ENCODE results near the gene GPRIN1.

GPRIN1 gene

GRCh38 chr5:176608937-176609723 lies 826 bp downstream of the GPRIN1 start:
- no peaks in the 10 kb centered on the region for H3K36me3 ChIP-seq (ENCODE audit: control insufficient read depth in 4 of 4, insufficient read depth in 4 of 4, low read length in 3 of 4)
- WGBS (ENCODE audit: insufficient coverage) = 33% methylated on average over 31 of the region's 46 CpGs
- peak overlapping the region in 4 of 7 experiments; percentile 32 to 59 (median 36) for H3K4me3 ChIP-seq (ENCODE audit: control insufficient read depth in 1 of 7, extremely low read depth in 1 of 7, insufficient read depth in 4 of 7, low read depth in 2 of 7, low read length in 6 of 7)
- CTCF ChIA-PET = interaction anchor here (1.0 to 1.5 kb wide), 4 partner anchors 9 to 14 kb away, joined by 3 to 8 read pairs (median 4); no protein-coding TSS in a partner anchor
- peaks cover 0 to 10% (median 5%) of the 10 kb centered on the region in 4 experiments for H3K4me1 ChIP-seq (ENCODE audit: control extremely low read depth in 1 of 4, control insufficient read depth in 4 of 4, insufficient read depth in 4 of 4, low read length in 3 of 4)
- H3K9me3 ChIP-seq (ENCODE audit: control extremely low read depth in 1 of 5, control insufficient read depth in 4 of 5, insufficient read depth in 2 of 5, low read depth in 1 of 5, low read length in 4 of 5) = no peaks in the 10 kb centered on the region
- POLR2A ChIA-PET = interaction anchor here (0.6 kb wide), 1 partner anchor 1129 kb away, joined by 3 read pairs; no protein-coding TSS in a partner anchor
- DNase-seq = no peak
- H3K27me3 ChIP-seq (replicated peaks in 2 of 5; ENCODE audit: control insufficient read depth in 4 of 5, insufficient read depth in 5 of 5, low read length in 4 of 5) = peaks cover 0 to 55% (median 20%) of the 10 kb centered on the region in 5 experiments
- no peak overlapping the region for H3K27ac ChIP-seq (ENCODE audit: insufficient read depth in 1 of 2, low read depth in 1 of 2, low read length in 2 of 2, poor library complexity in 1 of 2, severe bottlenecking in 2 of 2)

- ChIA-PET POLR2A (interaction anchor here (0.6 kb wide), 1 partner anchor 1128 kb away, joined by 3 read pairs; no protein-coding TSS in a partner anchor), CTCF (interaction anchor here (1.0 to 2.0 kb wide), 4 partner anchors 9 to 15 kb away, joined by 3 to 8 read pairs (median 6); no protein-coding TSS in a partner anchor)
Observed at GRCh38 chr5:176608142-176608705, 1.7 kb downstream of the GPRIN1 start.

GRCh38 chr5:176606875-176607274 lies 3.1 kb downstream of the GPRIN1 start:
- ChIA-PET CTCF (interaction anchor here (1.5 to 2.0 kb wide), 3 partner anchors 10 to 877 kb away, joined by 5 to 8 read pairs (median 6); no protein-coding TSS in a partner anchor), POLR2A (interaction anchor here (1.0 kb wide), 1 partner anchor 22 kb away, joined by 3 read pairs; no protein-coding TSS in a partner anchor)
- Histone ChIP-seq H3K4me3 (ENCODE audit: control insufficient read depth in 1 of 7, extremely low read depth in 1 of 7, insufficient read depth in 4 of 7, low read depth in 2 of 7, low read length in 6 of 7) (no peak overlapping the region), H3K27me3 (replicated peaks in 2 of 5; ENCODE audit: control insufficient read depth in 4 of 5, insufficient read depth in 5 of 5, low read length in 4 of 5) (peaks cover 0 to 44% (median 22%) of the 10 kb centered on the region in 5 experiments), H3K9me3 (ENCODE audit: control extremely low read depth in 1 of 5, control insufficient read depth in 4 of 5, insufficient read depth in 2 of 5, low read depth in 1 of 5, low read length in 4 of 5) (no peaks in the 10 kb centered on the region), H3K4me1 (ENCODE audit: control extremely low read depth in 1 of 4, control insufficient read depth in 4 of 4, insufficient read depth in 4 of 4, low read length in 3 of 4) (peaks cover 0 to 10% (median 5%) of the 10 kb centered on the region in 4 experiments), H3K36me3 (ENCODE audit: control insufficient read depth in 4 of 4, insufficient read depth in 4 of 4, low read length in 3 of 4) (no peaks in the 10 kb centered on the region), H3K27ac (ENCODE audit: insufficient read depth in 1 of 2, low read depth in 1 of 2, low read length in 2 of 2, poor library complexity in 1 of 2, severe bottlenecking in 2 of 2) (no peak overlapping the region)
- 100% methylated on average over 2 of the region's 3 CpGs for WGBS (ENCODE audit: insufficient coverage)
- DNase-seq = no peak

More at GRCh38 chr5:176608142-176608705, 1.7 kb downstream of the GPRIN1 start:
- Histone ChIP-seq H3K27me3 (replicated peaks in 2 of 5; ENCODE audit: control insufficient read depth in 4 of 5, insufficient read depth in 5 of 5, low read length in 4 of 5) (peaks cover 0 to 51% (median 19%) of the 10 kb centered on the region in 5 experiments), H3K9me3 (ENCODE audit: control extremely low read depth in 1 of 5, control insufficient read depth in 4 of 5, insufficient read depth in 2 of 5, low read depth in 1 of 5, low read length in 4 of 5) (no peaks in the 10 kb centered on the region), H3K36me3 (ENCODE audit: control insufficient read depth in 4 of 4, insufficient read depth in 4 of 4, low read length in 3 of 4) (no peaks in the 10 kb centered on the region), H3K27ac (ENCODE audit: insufficient read depth in 1 of 2, low read depth in 1 of 2, low read length in 2 of 2, poor library complexity in 1 of 2, severe bottlenecking in 2 of 2) (no peak overlapping the region), H3K4me3 (ENCODE audit: control insufficient read depth in 1 of 7, extremely low read depth in 1 of 7, insufficient read depth in 4 of 7, low read depth in 2 of 7, low read length in 6 of 7) (no peak overlapping the region), H3K4me1 (ENCODE audit: control extremely low read depth in 1 of 4, control insufficient read depth in 4 of 4, insufficient read depth in 4 of 4, low read length in 3 of 4) (peaks cover 0 to 10% (median 5%) of the 10 kb centered on the region in 4 experiments)
- DNase-seq = no peak
- 100% methylated on average over 3 of the region's 4 CpGs for WGBS (ENCODE audit: insufficient coverage)

GRCh38 chr5:176606032-176606431 lies 3.9 kb downstream of the GPRIN1 start:
- no peak overlapping the region for H3K4me3 ChIP-seq (ENCODE audit: control insufficient read depth in 1 of 7, extremely low read depth in 1 of 7, insufficient read depth in 4 of 7, low read depth in 2 of 7, low read length in 6 of 7)
- H3K9me3 ChIP-seq (ENCODE audit: control extremely low read depth in 1 of 5, control insufficient read depth in 4 of 5, insufficient read depth in 2 of 5, low read depth in 1 of 5, low read length in 4 of 5) = no peaks in the 10 kb centered on the region
- no CpG with 5 or more reads among the region's 3 CpGs for WGBS (ENCODE audit: insufficient coverage)
- H3K4me1 ChIP-seq (ENCODE audit: control extremely low read depth in 1 of 4, control insufficient read depth in 4 of 4, insufficient read depth in 4 of 4, low read length in 3 of 4) = peaks cover 0 to 10% (median 5%) of the 10 kb centered on the region in 4 experiments
- H3K27ac ChIP-seq (ENCODE audit: insufficient read depth in 1 of 2, low read depth in 1 of 2, low read length in 2 of 2, poor library complexity in 1 of 2, severe bottlenecking in 2 of 2) = no peak overlapping the region
- H3K27me3 ChIP-seq (replicated peaks in 2 of 5; ENCODE audit: control insufficient read depth in 4 of 5, insufficient read depth in 5 of 5, low read length in 4 of 5) = peaks cover 0 to 42% (median 21%) of the 10 kb centered on the region in 5 experiments
- ChIA-PET CTCF (interaction anchor here (1.5 to 2.0 kb wide), 3 partner anchors 11 to 876 kb away, joined by 5 to 8 read pairs (median 6); no protein-coding TSS in a partner anchor), POLR2A (no interaction called here)
- H3K36me3 ChIP-seq (ENCODE audit: control insufficient read depth in 4 of 4, insufficient read depth in 4 of 4, low read length in 3 of 4) = no peaks in the 10 kb centered on the region
- DNase-seq = no peak

- no peaks in the 10 kb centered on the region for H3K36me3 ChIP-seq (ENCODE audit: control insufficient read depth in 4 of 4, insufficient read depth in 4 of 4, low read length in 3 of 4)
- ChIA-PET POLR2A (no interaction called here), CTCF (interaction anchor here (0.9 kb wide), 1 partner anchor 16 kb away, joined by 3 read pairs; no protein-coding TSS in a partner anchor)
- 57% methylated on average over 1 of the region's 2 CpGs for WGBS (ENCODE audit: insufficient coverage)
- peaks cover 0 to 34% (median 18%) of the 10 kb centered on the region in 5 experiments for H3K27me3 ChIP-seq (replicated peaks in 2 of 5; ENCODE audit: control insufficient read depth in 4 of 5, insufficient read depth in 5 of 5, low read length in 4 of 5)
- H3K9me3 ChIP-seq (ENCODE audit: control extremely low read depth in 1 of 5, control insufficient read depth in 4 of 5, insufficient read depth in 2 of 5, low read depth in 1 of 5, low read length in 4 of 5) = no peaks in the 10 kb centered on the region
- H3K4me3 ChIP-seq (ENCODE audit: control insufficient read depth in 1 of 7, extremely low read depth in 1 of 7, insufficient read depth in 4 of 7, low read depth in 2 of 7, low read length in 6 of 7) = no peak overlapping the region
- no peak overlapping the region for H3K27ac ChIP-seq (ENCODE audit: insufficient read depth in 1 of 2, low read depth in 1 of 2, low read length in 2 of 2, poor library complexity in 1 of 2, severe bottlenecking in 2 of 2)
- H3K4me1 ChIP-seq (ENCODE audit: control extremely low read depth in 1 of 4, control insufficient read depth in 4 of 4, insufficient read depth in 4 of 4, low read length in 3 of 4) = no peaks in the 10 kb centered on the region
- DNase-seq = no peak
Observed at GRCh38 chr5:176603091-176603490, 6.9 kb downstream of the GPRIN1 start.

- Histone ChIP-seq H3K4me3 (ENCODE audit: control insufficient read depth in 1 of 7, extremely low read depth in 1 of 7, insufficient read depth in 4 of 7, low read depth in 2 of 7, low read length in 6 of 7) (no peak overlapping the region), H3K36me3 (ENCODE audit: control insufficient read depth in 4 of 4, insufficient read depth in 4 of 4, low read length in 3 of 4) (no peaks in the 10 kb centered on the region), H3K4me1 (ENCODE audit: control extremely low read depth in 1 of 4, control insufficient read depth in 4 of 4, insufficient read depth in 4 of 4, low read length in 3 of 4) (peaks cover 0 to 7% (median 5%) of the 10 kb centered on the region in 4 experiments), H3K27me3 (replicated peaks in 2 of 5; ENCODE audit: control insufficient read depth in 4 of 5, insufficient read depth in 5 of 5, low read length in 4 of 5) (peaks cover 0 to 41% (median 20%) of the 10 kb centered on the region in 5 experiments), H3K27ac (ENCODE audit: insufficient read depth in 1 of 2, low read depth in 1 of 2, low read length in 2 of 2, poor library complexity in 1 of 2, severe bottlenecking in 2 of 2) (no peak overlapping the region), H3K9me3 (ENCODE audit: control extremely low read depth in 1 of 5, control insufficient read depth in 4 of 5, insufficient read depth in 2 of 5, low read depth in 1 of 5, low read length in 4 of 5) (no peaks in the 10 kb centered on the region)
- 94% methylated on average over 10 of the region's 12 CpGs for WGBS (ENCODE audit: insufficient coverage)
- POLR2A ChIA-PET = no interaction called here
- no peak for DNase-seq
- CTCF ChIA-PET = interaction anchor here (0.9 kb wide), 1 partner anchor 14 kb away, joined by 3 read pairs; no protein-coding TSS in a partner anchor
Observed at GRCh38 chr5:176601901-176602482, 8.0 kb downstream of the GPRIN1 start.
